ENCODE results near the gene ZFR. TPM values are rescaled to one million over a fixed set of nuclear protein-coding genes. Genes with fewer than 3 reads are reported as not detected.

The ZFR gene
- total RNA-seq, 1 donor = 86.1 TPM

GRCh38 chr5:32460702-32461101 is 16.2 kb upstream of the ZFR start:
- H3K27me3 ChIP-seq (ENCODE audit: insufficient read depth, low read length) = no peaks in the 10 kb centered on the region
- H3K4me2 ChIP-seq (ENCODE audit: insufficient read depth, low read length) = no peak overlapping the region
- no peaks in the 10 kb centered on the region for H3K9me3 ChIP-seq (ENCODE audit: low read depth, low read length)
- no peak for DNase-seq (ENCODE audit: insufficient read length, low spot score, missing footprints)
- H3K4me1 ChIP-seq (ENCODE audit: insufficient read depth, low read length) = peaks cover 13% of the 10 kb centered on the region
- H4K20me1 ChIP-seq (ENCODE audit: insufficient read depth, low read length) = no peaks in the 10 kb centered on the region
- no peak overlapping the region for H3K27ac ChIP-seq (ENCODE audit: low read depth, low read length)
- H2AFZ ChIP-seq (ENCODE audit: low read length) = no peak overlapping the region
- no peaks in the 10 kb centered on the region for H3K36me3 ChIP-seq (ENCODE audit: insufficient read depth, low read length)
- no peak overlapping the region for H3K4me3 ChIP-seq (ENCODE audit: insufficient read depth, low read length)
- no peak for TF ChIP-seq CTCF (IDR thresholded peaks at IDR 0.05; ENCODE audit: extremely low read depth, low read depth, low read length)
- H3K79me2 ChIP-seq (ENCODE audit: insufficient read depth, low read length) = no peaks in the 10 kb centered on the region

- H3K9me3 ChIP-seq (ENCODE audit: low read depth, low read length) = no peaks in the 10 kb centered on the region
- H4K20me1 ChIP-seq (ENCODE audit: insufficient read depth, low read length) = no peaks in the 10 kb centered on the region
- no peaks in the 10 kb centered on the region for H3K79me2 ChIP-seq (ENCODE audit: insufficient read depth, low read length)
- DNase-seq (ENCODE audit: insufficient read length, low spot score, missing footprints) = no peak
- H3K36me3 ChIP-seq (ENCODE audit: insufficient read depth, low read length) = no peaks in the 10 kb centered on the region
- no peak overlapping the region for H3K4me3 ChIP-seq (ENCODE audit: insufficient read depth, low read length)
- no peak for TF ChIP-seq CTCF (IDR thresholded peaks at IDR 0.05; ENCODE audit: extremely low read depth, low read depth, low read length)
- peaks cover 13% of the 10 kb centered on the region for H3K4me1 ChIP-seq (ENCODE audit: insufficient read depth, low read length)
- H3K27ac ChIP-seq (ENCODE audit: low read depth, low read length) = no peak overlapping the region
- H3K4me2 ChIP-seq (ENCODE audit: insufficient read depth, low read length) = no peak overlapping the region
- no peaks in the 10 kb centered on the region for H3K27me3 ChIP-seq (ENCODE audit: insufficient read depth, low read length)
- H2AFZ ChIP-seq (ENCODE audit: low read length) = no peak overlapping the region
These were observed 14.4 kb upstream of the ZFR start for GRCh38 chr5:32458880-32459495.

GRCh38 chr5:32455311-32455710 is 10.8 kb upstream of the ZFR start:
- H3K27ac ChIP-seq (ENCODE audit: low read depth, low read length) = no peak overlapping the region
- no peak overlapping the region for H3K4me2 ChIP-seq (ENCODE audit: insufficient read depth, low read length)
- H3K27me3 ChIP-seq (ENCODE audit: insufficient read depth, low read length) = no peaks in the 10 kb centered on the region
- no peak overlapping the region for H3K4me3 ChIP-seq (ENCODE audit: insufficient read depth, low read length)
- H3K4me1 ChIP-seq (ENCODE audit: insufficient read depth, low read length) = no peaks in the 10 kb centered on the region
- H4K20me1 ChIP-seq (ENCODE audit: insufficient read depth, low read length) = no peaks in the 10 kb centered on the region
- no peaks in the 10 kb centered on the region for H3K9me3 ChIP-seq (ENCODE audit: low read depth, low read length)
- no peak for DNase-seq (ENCODE audit: insufficient read length, low spot score, missing footprints)
- H3K79me2 ChIP-seq (ENCODE audit: insufficient read depth, low read length) = no peaks in the 10 kb centered on the region
- no peaks in the 10 kb centered on the region for H3K36me3 ChIP-seq (ENCODE audit: insufficient read depth, low read length)
- no peak for TF ChIP-seq CTCF (IDR thresholded peaks at IDR 0.05; ENCODE audit: extremely low read depth, low read depth, low read length)
- no peak overlapping the region for H2AFZ ChIP-seq (ENCODE audit: low read length)

- no peak overlapping the region for H2AFZ ChIP-seq (ENCODE audit: low read length)
- TF ChIP-seq CTCF (IDR thresholded peaks at IDR 0.05; ENCODE audit: extremely low read depth, low read depth, low read length) = no peak
- no peaks in the 10 kb centered on the region for H3K4me1 ChIP-seq (ENCODE audit: insufficient read depth, low read length)
- H3K79me2 ChIP-seq (ENCODE audit: insufficient read depth, low read length) = no peaks in the 10 kb centered on the region
- no peaks in the 10 kb centered on the region for H3K9me3 ChIP-seq (ENCODE audit: low read depth, low read length)
- DNase-seq (ENCODE audit: insufficient read length, low spot score, missing footprints) = no peak
- no peaks in the 10 kb centered on the region for H3K27me3 ChIP-seq (ENCODE audit: insufficient read depth, low read length)
- H3K27ac ChIP-seq (ENCODE audit: low read depth, low read length) = no peak overlapping the region
- H3K36me3 ChIP-seq (ENCODE audit: insufficient read depth, low read length) = no peaks in the 10 kb centered on the region
- no peak overlapping the region for H3K4me3 ChIP-seq (ENCODE audit: insufficient read depth, low read length)
- H3K4me2 ChIP-seq (ENCODE audit: insufficient read depth, low read length) = no peak overlapping the region
- H4K20me1 ChIP-seq (ENCODE audit: insufficient read depth, low read length) = no peaks in the 10 kb centered on the region
These were observed 10.3 kb upstream of the ZFR start for GRCh38 chr5:32454821-32455220.
